Coronary artery (tissue), 2 donors: Measurements from ENCODE around the gene DERL3.

ENCODE experiments used
- DNase-seq: peaks from one replicate; pipeline ENCODE4 v3.0.0-alpha.2; 2017; ENCODE audit warnings: low spot score
- H3K27ac ChIP-seq, 2 donors: fragments of 200-600 bp; sonication (generic); one replicate each; pipeline ENCODE4 v1.5.1; 2016 to 2019
- H3K4me3 ChIP-seq: fragments of 200-600 bp; sonication (generic); 2 replicates; pipeline ENCODE4 v1.5.1; 2016; ENCODE audit warnings: mild to moderate bottlenecking, moderate library complexity
- CTCF ChIP-seq: fragments of 200-600 bp; sonication (generic); IDR thresholded peaks from one replicate; pipeline ENCODE4 v1.5.1; 2019; ENCODE audit warnings: antibody characterized with exemption

The DERL3 gene

GRCh38 chr22:23803001-23803819, 35.6 kb downstream of the DERL3 start:
- no peak for TF ChIP-seq CTCF
- Histone ChIP-seq H3K27ac (no peak overlapping the region), H3K4me3 (no peak overlapping the region)
- DNase-seq = no peak

- TF ChIP-seq CTCF = no peak
- DNase-seq = no peak
- H3K4me3 ChIP-seq = no peak overlapping the region
- no peak overlapping the region for H3K27ac ChIP-seq
Observed at GRCh38 chr22:23801886-23802377, 36.9 kb downstream of the DERL3 start.

- Histone ChIP-seq H3K4me3 (no peak overlapping the region), H3K27ac (no peak overlapping the region)
- no peak for TF ChIP-seq CTCF
- DNase-seq = no peak
Observed at GRCh38 chr22:23801238-23801821, 37.5 kb downstream of the DERL3 start.

- no peak for TF ChIP-seq CTCF
- no peak overlapping the region for H3K4me3 ChIP-seq
- no peak for DNase-seq
- H3K27ac ChIP-seq = no peak overlapping the region
Observed at GRCh38 chr22:23800297-23801237, 38.2 kb downstream of the DERL3 start.

- no peak for DNase-seq
- no peak for TF ChIP-seq CTCF
- H3K27ac ChIP-seq = no peak overlapping the region
- no peak overlapping the region for H3K4me3 ChIP-seq
Observed at GRCh38 chr22:23796461-23796860, 42.3 kb downstream of the DERL3 start.

- DNase-seq = no peak
- TF ChIP-seq CTCF = no peak
- Histone ChIP-seq H3K27ac (no peak overlapping the region), H3K4me3 (no peak overlapping the region)
Observed at GRCh38 chr22:23793326-23793725, 45.5 kb downstream of the DERL3 start.
